HCT116 (cell line): ENCODE measurements around the gene KCTD17. TPM values are rescaled to one million over a fixed set of nuclear protein-coding genes. Genes with fewer than 3 reads are reported as not detected.

Source experiments
- ATAC-seq: fragments of 200-7000 bp; cut with Tn5 transposase; 2 replicates; pipeline ENCODE4 v1.9.1; 2020; ENCODE audit warnings: mild to moderate bottlenecking, moderate library complexity
- BruUV-seq: library from RNA; stranded (reverse); fragments of 400-500 nt; replicated peaks from 2 replicates; lab custom pipeline; 2021; lab: Mats Ljungman, UMichigan
- CTCF ChIA-PET: fragments of 300-600 bp; sonication (Branson Sonifier 250); formaldehyde crosslinking; loops from one replicate; lab custom pipeline; 2021; ENCODE audit warnings: antibody characterized with exemption; lab: Charles Lee
- POLR2A ChIA-PET: fragments of 300-600, 350-600 bp; sonication (Branson Sonifier 250); formaldehyde crosslinking; loops from one replicate; lab custom pipeline; 2021; ENCODE audit warnings: antibody characterized with exemption; lab: Charles Lee
- RAD21 ChIA-PET, 2 experiments: fragments of 300-600 bp; sonication (Branson Sonifier 250); formaldehyde crosslinking; loops; one replicate each; lab custom pipeline; 2023; ENCODE audit warnings: low total read pairs in 2 of 2; ENCODE audit not compliant: uncharacterized antibody in 2 of 2, unreplicated experiment in 2 of 2, low non-redundant PET in 1 of 2; lab: Charles Lee
- DNase-seq: peaks from one replicate; pipeline ENCODE4 v3.0.0-alpha.2; 2010; ENCODE audit warnings: low read depth, low spot score
- H2AFZ ChIP-seq: fragments of 200-600 bp; shearing (Covaris generic), sonication (generic); 2 replicates; pipeline ENCODE4 v1.6.1; 2017; ENCODE audit warnings: low read depth, mixed run types, mixed read lengths, antibody characterized with exemption, low read length; ENCODE audit not compliant: poor library complexity, severe bottlenecking
- H3K27ac ChIP-seq: 2 replicates; pipeline ENCODE4 v1.5.1; 2012; ENCODE audit warnings: low read depth, low read length
- H3K27me3 ChIP-seq: fragments of 200-600 bp; sonication (generic); 2 replicates; pipeline ENCODE4 v1.6.1; 2016; ENCODE audit warnings: mixed run types, low read length, mixed read lengths; ENCODE audit not compliant: insufficient read depth
- H3K36me3 ChIP-seq, 2 experiments: fragments of 200-500 bp in 1 of 2; fragments of 200-600 bp in 1 of 2; sonication (Bioruptor generic) in 1 of 2; sonication (generic) in 1 of 2; 2 replicates each; pipeline versions ENCODE4 v1.5.1 to v1.6.1; 2014 to 2016; ENCODE audit warnings: low read length in 2 of 2, inconsistent platforms in 1 of 2, mixed read lengths in 1 of 2, mixed run types in 1 of 2; ENCODE audit not compliant: insufficient read depth in 2 of 2, control insufficient read depth in 1 of 2
- H3K4me1 ChIP-seq, 2 experiments: fragments of 200-600 bp in 1 of 2; sonication (generic) in 1 of 2; 2 replicates each; pipeline versions ENCODE4 v1.5.1 to v1.6.1; 2012 to 2017; ENCODE audit warnings: low read length in 2 of 2, inconsistent platforms in 1 of 2, mild to moderate bottlenecking in 1 of 2, mixed read lengths in 1 of 2, mixed run types in 1 of 2, moderate library complexity in 1 of 2; ENCODE audit not compliant: insufficient read depth in 2 of 2, control insufficient read depth in 1 of 2
- H3K4me2 ChIP-seq: fragments of 200-600 bp; sonication (generic); 2 replicates; pipeline ENCODE4 v1.6.1; 2017; ENCODE audit warnings: mixed run types, low read length, mixed read lengths
- H3K4me3 ChIP-seq, 2 experiments: fragments of 200-600 bp in 1 of 2; sonication (generic) in 1 of 2; replicated peaks in 1 of 2; 2 replicates each; pipeline ENCODE4 v1.5.1; 2011 to 2016; ENCODE audit warnings: low read length in 2 of 2, control low read depth in 1 of 2, low read depth in 1 of 2, mild to moderate bottlenecking in 1 of 2, mixed read lengths in 1 of 2, mixed run types in 1 of 2
- H3K79me2 ChIP-seq: fragments of 200-600 bp; sonication (generic); 2 replicates; pipeline ENCODE4 v1.6.1; 2017; ENCODE audit warnings: mild to moderate bottlenecking, mixed run types, low read length, moderate library complexity, mixed read lengths; ENCODE audit not compliant: insufficient read depth
- H3K9ac ChIP-seq: fragments of 200-600 bp; sonication (generic); 2 replicates; pipeline ENCODE4 v1.6.1; 2016; ENCODE audit warnings: low read length, mixed read lengths
- H3K9me2 ChIP-seq: fragments of 200-600 bp; sonication (generic), shearing (Covaris generic); 2 replicates; pipeline ENCODE4 v1.6.1; 2017; ENCODE audit warnings: mixed run types, mild to moderate bottlenecking, moderate library complexity; ENCODE audit not compliant: insufficient read depth
- H3K9me3 ChIP-seq, 2 experiments: fragments of 200-500 bp in 1 of 2; fragments of 200-600 bp in 1 of 2; sonication (Bioruptor generic) in 1 of 2; sonication (generic) in 1 of 2; 2 replicates each; pipeline ENCODE4 v1.6.1; 2014 to 2017; ENCODE audit warnings: low read length in 2 of 2, mixed read lengths in 2 of 2, inconsistent platforms in 1 of 2, low read depth in 1 of 2, mild to moderate bottlenecking in 1 of 2, mixed run types in 1 of 2, moderate library complexity in 1 of 2; ENCODE audit not compliant: control insufficient read depth in 1 of 2, insufficient read depth in 1 of 2
- H4K20me1 ChIP-seq: fragments of 200-600 bp; sonication (generic), shearing (Covaris generic); 2 replicates; pipeline ENCODE4 v1.6.1; 2017; ENCODE audit warnings: mixed run types, mild to moderate bottlenecking, moderate library complexity; ENCODE audit not compliant: insufficient read depth
- ELF1 ChIP-seq: IDR thresholded peaks from 2 replicates; pipeline ENCODE4 v1.6.1; 2012; ENCODE audit warnings: low read depth, borderline replicate concordance
- EZH2phosphoT487 ChIP-seq: fragments of 200-600 bp; IDR thresholded peaks from 2 replicates; pipeline ENCODE4 v1.6.1; 2018; ENCODE audit warnings: antibody characterized with exemption, borderline replicate concordance
- FOSL1 ChIP-seq: IDR thresholded peaks from 2 replicates; pipeline ENCODE4 v1.6.1; 2012; ENCODE audit warnings: low read depth
- JUND ChIP-seq: IDR thresholded peaks from 2 replicates; pipeline ENCODE4 v1.6.1; 2012
- YY1 ChIP-seq: IDR thresholded peaks from 2 replicates; pipeline ENCODE4 v1.6.1; 2011; ENCODE audit warnings: low read length, low read depth, moderate library complexity, mild to moderate bottlenecking; ENCODE audit not compliant: insufficient replicate concordance; ENCODE audit errors: extremely low read depth
- intact Hi-C: fragments of 100-400 bp; cut with micrococcal nuclease; formaldehyde crosslinking; loops from 2 replicates; pipeline ENCODE4 v1.10.0; 2022
- total RNA-seq: library from RNA; stranded (reverse); gene quantifications from one replicate; pipeline ENCODE4 v1.2.1, GENCODE V29; 2021; ENCODE audit not compliant: unreplicated experiment
- TF ChIP-seq, protein P1 (sequence below): IDR thresholded peaks from 2 replicates; pipeline ENCODE4 v1.6.1; 2012
- TF ChIP-seq, protein P2 (sequence below): IDR thresholded peaks from 2 replicates; pipeline ENCODE4 v1.6.1; 2012; ENCODE audit warnings: low read depth

KCTD17 gene
- total RNA-seq, 1 experiment from 2014 or later, result 23.4 TPM

DNA sequence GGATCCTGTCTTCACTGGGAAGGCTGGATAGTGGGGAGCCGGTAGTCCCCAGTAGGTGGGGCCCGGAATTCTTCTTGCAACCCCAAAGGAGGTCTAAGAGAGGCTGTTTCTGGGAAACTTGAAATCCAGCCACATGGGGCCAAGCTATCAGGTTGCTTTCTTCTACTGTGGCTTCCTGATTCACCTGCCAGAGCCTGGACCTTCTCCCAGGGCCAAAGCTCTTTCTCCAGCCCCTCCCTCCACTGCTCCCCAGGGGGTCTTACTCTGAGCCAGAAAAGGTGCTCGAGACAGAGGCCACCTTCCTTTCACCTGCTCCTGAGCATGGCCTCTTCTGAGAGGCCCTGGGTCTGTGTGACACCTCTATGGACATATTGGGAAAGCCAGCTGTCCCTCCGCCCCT lies 41.4 kb upstream of the KCTD17 start:
- no peaks in the 10 kb centered on the region for H3K36me3 ChIP-seq
- no peak overlapping the region for H3K4me3 ChIP-seq
- intact Hi-C loops, result no loop called here
- H3K9me2 ChIP-seq, result no peaks in the 10 kb centered on the region
- TF ChIP-seq, protein P1, sequence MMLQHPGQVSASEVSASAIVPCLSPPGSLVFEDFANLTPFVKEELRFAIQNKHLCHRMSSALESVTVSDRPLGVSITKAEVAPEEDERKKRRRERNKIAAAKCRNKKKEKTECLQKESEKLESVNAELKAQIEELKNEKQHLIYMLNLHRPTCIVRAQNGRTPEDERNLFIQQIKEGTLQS, result no peak
- TF ChIP-seq, protein P2, sequence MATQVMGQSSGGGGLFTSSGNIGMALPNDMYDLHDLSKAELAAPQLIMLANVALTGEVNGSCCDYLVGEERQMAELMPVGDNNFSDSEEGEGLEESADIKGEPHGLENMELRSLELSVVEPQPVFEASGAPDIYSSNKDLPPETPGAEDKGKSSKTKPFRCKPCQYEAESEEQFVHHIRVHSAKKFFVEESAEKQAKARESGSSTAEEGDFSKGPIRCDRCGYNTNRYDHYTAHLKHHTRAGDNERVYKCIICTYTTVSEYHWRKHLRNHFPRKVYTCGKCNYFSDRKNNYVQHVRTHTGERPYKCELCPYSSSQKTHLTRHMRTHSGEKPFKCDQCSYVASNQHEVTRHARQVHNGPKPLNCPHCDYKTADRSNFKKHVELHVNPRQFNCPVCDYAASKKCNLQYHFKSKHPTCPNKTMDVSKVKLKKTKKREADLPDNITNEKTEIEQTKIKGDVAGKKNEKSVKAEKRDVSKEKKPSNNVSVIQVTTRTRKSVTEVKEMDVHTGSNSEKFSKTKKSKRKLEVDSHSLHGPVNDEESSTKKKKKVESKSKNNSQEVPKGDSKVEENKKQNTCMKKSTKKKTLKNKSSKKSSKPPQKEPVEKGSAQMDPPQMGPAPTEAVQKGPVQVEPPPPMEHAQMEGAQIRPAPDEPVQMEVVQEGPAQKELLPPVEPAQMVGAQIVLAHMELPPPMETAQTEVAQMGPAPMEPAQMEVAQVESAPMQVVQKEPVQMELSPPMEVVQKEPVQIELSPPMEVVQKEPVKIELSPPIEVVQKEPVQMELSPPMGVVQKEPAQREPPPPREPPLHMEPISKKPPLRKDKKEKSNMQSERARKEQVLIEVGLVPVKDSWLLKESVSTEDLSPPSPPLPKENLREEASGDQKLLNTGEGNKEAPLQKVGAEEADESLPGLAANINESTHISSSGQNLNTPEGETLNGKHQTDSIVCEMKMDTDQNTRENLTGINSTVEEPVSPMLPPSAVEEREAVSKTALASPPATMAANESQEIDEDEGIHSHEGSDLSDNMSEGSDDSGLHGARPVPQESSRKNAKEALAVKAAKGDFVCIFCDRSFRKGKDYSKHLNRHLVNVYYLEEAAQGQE, result no peak
- TF ChIP-seq FOSL1, result no peak
- ChIA-PET RAD21 (no interaction called here), POLR2A (interaction anchor here (2.0 kb wide), 1 partner anchor 8 kb away, joined by 6 read pairs; the partner anchor contains the start of gene TST), CTCF (no interaction called here)
- no peak overlapping the region for H3K4me2 ChIP-seq
- H3K9ac ChIP-seq, result no peak overlapping the region
- peaks cover 2 to 10% of the 10 kb centered on the region in 2 experiments; a peak in 2 of 4 replicates for H3K4me1 ChIP-seq
- no peaks in the 10 kb centered on the region for H4K20me1 ChIP-seq
- H3K79me2 ChIP-seq, result no peaks in the 10 kb centered on the region
- no peak overlapping the region for H2AFZ ChIP-seq
- H3K27ac ChIP-seq, result no peak overlapping the region
- no TSS peak for BruUV-seq
- no peak for DNase-seq
- H3K27me3 ChIP-seq, result no peaks in the 10 kb centered on the region
- H3K9me3 ChIP-seq, result peaks cover 0 to under 1% of the 10 kb centered on the region in 2 experiments; a peak in 2 of 4 replicates
- ATAC-seq, result no peak

DNA sequence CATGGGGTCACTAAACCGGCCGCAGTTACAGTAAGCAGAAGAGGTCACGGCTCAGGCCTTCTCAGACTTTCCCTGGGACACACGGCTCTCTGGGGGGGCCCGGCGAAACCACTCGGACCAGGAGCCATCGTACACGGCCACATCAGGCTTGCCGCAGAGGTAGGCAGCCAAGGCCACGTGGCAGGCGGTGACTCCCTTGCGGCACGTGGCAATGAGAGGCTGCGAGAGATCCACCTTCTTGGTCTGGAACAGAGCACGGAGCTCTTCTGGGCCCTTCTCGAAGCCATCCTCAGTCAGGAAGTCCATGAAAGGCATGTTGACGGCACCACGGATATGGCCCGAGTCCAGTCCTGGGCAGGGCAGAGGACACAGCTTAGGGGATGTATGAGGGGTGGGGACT lies 40.6 kb upstream of the KCTD17 start:
- no peak overlapping the region for H3K4me2 ChIP-seq
- CTCF ChIA-PET, result no interaction called here
- TF ChIP-seq ELF1, result no peak
- TF ChIP-seq JUND, result no peak
- TF ChIP-seq EZH2phosphoT487, result no peak
- TF ChIP-seq YY1, result no peak
- TF ChIP-seq, protein P2, result no peak
- H2AFZ ChIP-seq, result no peak overlapping the region
- POLR2A ChIA-PET, result no interaction called here
- intact Hi-C loops, result no loop called here
- no peaks in the 10 kb centered on the region for H3K79me2 ChIP-seq
- H3K9me2 ChIP-seq, result no peaks in the 10 kb centered on the region
- H3K27ac ChIP-seq, result no peak overlapping the region
- BruUV-seq, result no TSS peak
- no peaks in the 10 kb centered on the region for H3K27me3 ChIP-seq
- H3K4me1 ChIP-seq, result peaks cover 2 to 12% of the 10 kb centered on the region in 2 experiments; a peak in 2 of 4 replicates
- DNase-seq (no peak), ATAC-seq (no peak)
- H4K20me1 ChIP-seq, result no peaks in the 10 kb centered on the region
- RAD21 ChIA-PET, result no interaction called here
- no peak overlapping the region for H3K9ac ChIP-seq
- H3K4me3 ChIP-seq, result no peak overlapping the region
- H3K9me3 ChIP-seq, result no peaks in the 10 kb centered on the region; a peak in 1 of 4 replicates
- H3K36me3 ChIP-seq, result no peaks in the 10 kb centered on the region
